ENCODE data around the gene RAB5IF. TPM values are rescaled to one million over a fixed set of nuclear protein-coding genes. Genes with fewer than 3 reads are reported as not detected.

Gene RAB5IF
- polyA plus RNA-seq, 1 donor from 2014 or later, result 205 TPM

GRCh38 chr20:36653456-36653855 lies 47.9 kb downstream of the RAB5IF start:
- Histone ChIP-seq H3K79me2 (replicated peaks; ENCODE audit: insufficient read depth, low read length) (no peaks in the 10 kb centered on the region), H3K27ac (ENCODE audit: low read length) (no peak overlapping the region), H3K4me2 (ENCODE audit: low read length) (no peak overlapping the region), H2AFZ (ENCODE audit: low read depth, low read length) (no peak overlapping the region), H3K9me2 (ENCODE audit: insufficient read depth, low read length) (no peaks in the 10 kb centered on the region), H3F3A (ENCODE audit: insufficient read depth, low read length, poor library complexity, severe bottlenecking) (no peaks in the 10 kb centered on the region), H3K27me3 (ENCODE audit: insufficient read depth, low read depth, low read length) (no peaks in the 10 kb centered on the region), H4K20me1 (ENCODE audit: insufficient read depth) (no peaks in the 10 kb centered on the region), H3K4me3 (ENCODE audit: low read length) (no peak overlapping the region), H3K9me3 (ENCODE audit: low read length) (no peaks in the 10 kb centered on the region), H3K36me3 (ENCODE audit: insufficient read depth, low read length) (no peaks in the 10 kb centered on the region), H3K9ac (ENCODE audit: low read length) (no peak overlapping the region)
- TF ChIP-seq EZH2 (IDR thresholded peaks at IDR 0.05; ENCODE audit: borderline replicate concordance, insufficient read depth, low read length, poor library complexity, severe bottlenecking) (no peak), SMC3 (conservative IDR thresholded peaks at IDR 0.05; ENCODE audit: poor library complexity) (no peak), CTCF (IDR thresholded peaks at IDR 0.05; ENCODE audit: poor library complexity, severe bottlenecking) (no peak), REST (IDR thresholded peaks at IDR 0.05; ENCODE audit: borderline replicate concordance) (no peak), MXI1 (conservative IDR thresholded peaks at IDR 0.05; ENCODE audit: poor library complexity, severe bottlenecking) (no peak), RAD21 (conservative IDR thresholded peaks at IDR 0.05) (no peak), POLR2AphosphoS5 (IDR thresholded peaks at IDR 0.05) (no peak), EP300 (conservative IDR thresholded peaks at IDR 0.05; ENCODE audit: poor library complexity, severe bottlenecking) (no peak), TAF1 (IDR thresholded peaks at IDR 0.05; ENCODE audit: low read depth) (no peak)

GRCh38 chr20:36654506-36654905 lies 48.9 kb downstream of the RAB5IF start:
- Histone ChIP-seq H3K79me2 (replicated peaks; ENCODE audit: insufficient read depth, low read length) (no peaks in the 10 kb centered on the region), H2AFZ (ENCODE audit: low read depth, low read length) (no peak overlapping the region), H3K9me3 (ENCODE audit: low read length) (no peaks in the 10 kb centered on the region), H3F3A (ENCODE audit: insufficient read depth, low read length, poor library complexity, severe bottlenecking) (no peaks in the 10 kb centered on the region), H3K4me2 (ENCODE audit: low read length) (no peak overlapping the region), H3K9ac (ENCODE audit: low read length) (no peak overlapping the region), H3K27me3 (ENCODE audit: insufficient read depth, low read depth, low read length) (no peaks in the 10 kb centered on the region), H3K9me2 (ENCODE audit: insufficient read depth, low read length) (no peaks in the 10 kb centered on the region), H3K27ac (ENCODE audit: low read length) (no peak overlapping the region), H3K36me3 (ENCODE audit: insufficient read depth, low read length) (no peaks in the 10 kb centered on the region), H3K4me3 (ENCODE audit: low read length) (no peak overlapping the region), H4K20me1 (ENCODE audit: insufficient read depth) (no peaks in the 10 kb centered on the region)
- no peak for TF ChIP-seq RAD21 (conservative IDR thresholded peaks at IDR 0.05)
- no peak for TF ChIP-seq SMC3 (conservative IDR thresholded peaks at IDR 0.05; ENCODE audit: poor library complexity)
- TF ChIP-seq EZH2 (IDR thresholded peaks at IDR 0.05; ENCODE audit: borderline replicate concordance, insufficient read depth, low read length, poor library complexity, severe bottlenecking), result no peak
- no peak for TF ChIP-seq POLR2AphosphoS5 (IDR thresholded peaks at IDR 0.05)
- no peak for TF ChIP-seq CTCF (IDR thresholded peaks at IDR 0.05; ENCODE audit: poor library complexity, severe bottlenecking)
- TF ChIP-seq REST (IDR thresholded peaks at IDR 0.05; ENCODE audit: borderline replicate concordance), result no peak
- TF ChIP-seq MXI1 (conservative IDR thresholded peaks at IDR 0.05; ENCODE audit: poor library complexity, severe bottlenecking), result no peak
- no peak for TF ChIP-seq EP300 (conservative IDR thresholded peaks at IDR 0.05; ENCODE audit: poor library complexity, severe bottlenecking)
- TF ChIP-seq TAF1 (IDR thresholded peaks at IDR 0.05; ENCODE audit: low read depth), result no peak
